ENCODE measurements around the gene TMPRSS6.
"Not testable (repeated sequence)": the region's sequence is repeated elsewhere in the genome, so short reads cannot be mapped to it uniquely, and the experiment has no call there.

The TMPRSS6 gene

DNA sequence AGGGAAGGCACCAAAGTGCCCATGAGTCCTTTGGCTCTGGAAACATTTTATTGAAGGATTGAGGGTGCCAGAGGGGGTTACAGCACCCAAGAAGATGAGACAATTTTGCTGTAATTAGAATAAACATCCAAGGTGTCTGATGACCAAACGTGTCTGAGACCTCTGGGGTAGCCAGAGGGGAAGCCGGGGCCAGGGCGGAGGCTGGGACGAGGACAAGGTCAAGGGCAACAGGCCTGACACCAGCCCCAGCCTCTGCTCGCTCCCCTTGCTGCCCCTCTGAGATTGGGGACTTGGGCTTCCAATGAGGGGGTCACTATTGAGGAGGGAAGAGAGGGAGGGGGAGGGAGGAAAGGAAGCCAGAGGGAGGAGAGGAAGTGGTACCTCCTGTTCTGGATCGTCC is 25.6 kb downstream of the TMPRSS6 start:
- DNase-seq: no peak

DNA sequence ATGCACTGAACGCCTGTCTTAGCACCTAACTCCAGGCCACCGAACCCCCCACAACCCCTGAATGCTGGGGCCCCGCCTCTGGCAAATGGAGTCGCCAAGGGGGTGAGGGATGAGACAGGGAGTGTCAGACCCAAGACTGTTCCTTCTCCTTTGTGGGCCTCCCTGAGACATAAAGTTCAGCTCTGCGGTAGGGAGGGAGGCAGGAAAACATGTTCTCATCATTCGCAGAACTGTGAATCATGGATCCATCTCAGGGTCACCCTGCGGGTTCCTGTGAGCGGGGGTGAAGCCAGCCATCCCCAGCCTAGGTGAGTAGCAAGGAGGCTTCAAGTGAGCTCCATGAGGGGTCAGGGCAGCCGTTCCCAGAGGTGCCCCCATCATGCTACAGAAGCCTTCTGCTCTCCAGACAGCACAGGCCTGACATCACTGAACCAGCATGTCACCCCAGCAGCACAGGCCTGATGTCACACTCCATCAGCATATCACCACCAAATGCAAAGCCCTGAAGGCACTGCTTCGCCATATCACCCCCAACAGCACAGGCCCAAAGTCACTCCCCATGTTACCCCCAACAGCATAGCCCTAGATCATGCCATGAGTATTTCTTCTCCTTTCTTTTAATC is 27.2 kb downstream of the TMPRSS6 start:
- no peak for DNase-seq

GRCh38 chr22:37080838-37081237 is 28.7 kb downstream of the TMPRSS6 start:
- DNase-seq: no peak

GRCh38 chr22:37080438-37080837 is 29.1 kb downstream of the TMPRSS6 start:
- DNase-seq: no peak

DNA sequence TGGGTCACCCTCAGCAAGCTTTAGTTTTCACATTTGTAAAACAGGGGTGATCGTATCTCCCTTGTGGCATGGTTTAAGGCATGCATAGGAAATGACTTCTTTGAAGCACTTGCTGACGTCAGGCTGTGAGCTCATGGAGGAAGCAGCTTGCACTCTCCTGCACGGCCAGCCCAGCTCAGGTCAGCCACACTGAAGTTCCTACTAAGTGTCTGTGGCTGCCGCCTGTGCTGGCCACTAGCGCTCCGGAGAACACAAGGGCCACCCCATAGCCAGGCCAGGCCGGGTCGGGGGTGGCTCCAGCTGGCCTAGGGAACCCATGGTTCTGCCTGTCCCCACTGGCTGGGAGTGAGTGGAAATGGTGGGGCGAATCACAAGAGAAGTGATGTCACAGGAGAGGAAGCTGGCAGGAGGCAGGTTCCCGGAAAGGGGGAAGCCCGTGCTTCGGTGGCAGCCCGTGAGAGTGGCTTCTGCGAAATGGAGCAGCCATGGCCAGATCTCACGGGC is 29.8 kb downstream of the TMPRSS6 start:
- no peak for DNase-seq

- DNase-seq: no peak
Measured at GRCh38 chr22:37079158-37079557, 30.4 kb downstream of the TMPRSS6 start.

GRCh38 chr22:37077802-37078448 is 31.6 kb downstream of the TMPRSS6 start:
- no peak for DNase-seq

GRCh38 chr22:37075822-37076433 is 33.6 kb downstream of the TMPRSS6 start:
- no peak for DNase-seq

- DNase-seq: no peak
Measured at GRCh38 chr22:37075046-37075445, 34.5 kb downstream of the TMPRSS6 start.

- no peak for DNase-seq
Measured at GRCh38 chr22:37074537-37074936, 35.0 kb downstream of the TMPRSS6 start.

DNA sequence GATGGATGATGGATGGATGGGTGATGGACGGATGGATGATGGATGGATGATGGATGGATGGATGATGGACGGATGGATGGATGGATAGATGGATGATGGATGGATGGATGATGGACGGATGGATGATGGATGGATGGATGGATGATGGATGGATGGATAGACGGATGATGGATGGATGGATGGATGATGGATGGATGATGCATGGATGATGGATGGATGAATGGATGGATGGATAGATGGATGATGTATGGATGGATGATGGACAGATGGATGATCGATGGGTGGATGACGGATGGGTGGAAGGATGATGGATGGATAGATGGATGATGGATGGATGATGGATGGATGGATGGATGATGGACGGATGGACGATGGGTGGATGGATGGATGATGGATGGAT is 36.8 kb downstream of the TMPRSS6 start:
- no peak for DNase-seq

DNA sequence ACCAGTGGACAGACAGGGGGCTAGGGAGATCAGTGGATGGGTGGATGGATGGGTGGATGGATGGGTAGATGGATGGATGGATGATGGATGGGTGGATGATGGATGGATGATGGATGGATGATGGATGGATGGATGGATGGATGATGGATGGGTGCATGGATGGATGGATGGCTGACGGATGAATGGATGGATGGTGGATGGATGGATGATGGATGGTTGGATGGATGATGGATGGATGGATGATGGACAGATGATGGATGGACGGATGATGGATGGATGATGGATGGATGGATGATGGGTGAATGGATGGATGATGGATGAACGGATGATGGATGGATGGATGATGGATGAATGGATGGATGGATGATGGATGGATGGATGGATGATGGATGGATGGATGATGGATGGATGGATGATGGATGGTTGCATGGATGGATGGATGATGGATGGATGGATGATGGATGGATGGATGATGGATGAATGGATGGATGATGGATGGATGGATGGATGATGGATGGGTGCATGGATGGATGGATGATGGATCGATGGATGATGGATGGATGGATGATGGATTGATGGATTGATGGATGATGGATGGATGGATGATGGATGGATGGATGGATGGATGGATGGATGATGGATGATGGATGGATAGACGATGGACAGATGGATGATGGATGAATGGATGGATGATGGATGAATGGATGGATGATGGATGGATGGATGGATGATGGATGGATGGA is 37.5 kb downstream of the TMPRSS6 start:
- DNase-seq: not testable (repeated sequence)

DNA sequence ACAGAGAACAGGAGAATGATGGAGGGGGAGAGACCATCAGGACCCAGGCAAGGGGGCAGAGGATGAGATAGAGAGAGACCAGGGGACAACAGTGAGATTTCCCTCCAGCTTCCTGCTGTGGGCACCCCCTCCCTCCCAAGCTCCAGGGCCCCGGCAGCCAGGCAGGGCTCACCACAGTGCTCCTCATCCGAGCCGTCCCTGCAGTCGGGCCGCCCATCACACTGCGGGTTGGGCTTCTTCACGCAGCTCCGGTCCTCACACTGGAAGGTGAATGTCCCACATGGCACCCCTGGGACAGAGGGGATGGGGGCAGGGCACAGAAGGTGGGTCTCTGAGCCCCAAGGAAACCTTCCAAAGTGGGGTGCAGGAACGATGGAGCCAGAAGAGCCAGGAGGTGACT is 38.8 kb downstream of the TMPRSS6 start:
- no peak for DNase-seq

- no peak for DNase-seq
Measured at GRCh38 chr22:37070334-37070733, 39.2 kb downstream of the TMPRSS6 start.

DNA sequence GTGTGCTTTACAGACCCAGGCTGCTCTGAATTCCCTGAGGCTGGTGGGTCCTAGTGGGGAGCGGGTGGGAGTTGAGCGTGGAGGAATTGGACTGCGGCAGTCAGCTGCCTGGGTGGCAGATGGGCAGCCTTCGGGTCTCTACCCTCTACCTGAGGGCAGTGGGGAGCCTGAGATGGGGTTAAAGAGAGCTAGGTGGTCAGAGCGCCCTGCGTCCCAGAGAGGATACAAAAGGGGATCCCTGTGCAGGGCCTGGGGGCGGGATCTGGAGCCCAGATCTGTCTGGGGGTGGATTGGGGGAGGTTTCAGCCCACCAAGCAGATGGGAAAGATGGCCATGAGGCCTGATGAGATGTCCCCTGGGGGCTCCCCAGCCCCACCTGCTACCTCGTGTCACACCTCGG is 39.8 kb downstream of the TMPRSS6 start:
- no peak for DNase-seq

DNA sequence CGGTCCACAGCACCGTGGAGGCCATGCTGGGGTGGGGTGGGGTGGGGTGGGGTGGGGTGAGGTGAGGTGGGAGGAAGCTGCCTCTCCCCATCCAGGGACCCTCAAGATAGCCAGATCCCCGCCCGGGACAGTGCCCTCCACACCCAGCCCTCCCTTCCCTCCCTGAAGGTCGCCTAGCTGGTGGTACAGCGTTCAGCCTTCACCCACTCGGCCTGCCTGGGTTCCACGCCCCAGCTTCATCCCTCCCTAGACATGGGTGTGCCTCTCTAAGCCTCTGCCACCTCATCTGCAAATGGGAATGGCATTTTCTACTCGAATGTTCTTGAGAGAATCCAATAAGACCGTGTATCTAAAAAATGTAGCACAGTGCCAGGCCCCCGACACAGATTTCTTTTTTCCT is 40.2 kb downstream of the TMPRSS6 start:
- DNase-seq: no peak

GRCh38 chr22:37068859-37069258 is 40.7 kb downstream of the TMPRSS6 start:
- DNase-seq: no peak

DNA sequence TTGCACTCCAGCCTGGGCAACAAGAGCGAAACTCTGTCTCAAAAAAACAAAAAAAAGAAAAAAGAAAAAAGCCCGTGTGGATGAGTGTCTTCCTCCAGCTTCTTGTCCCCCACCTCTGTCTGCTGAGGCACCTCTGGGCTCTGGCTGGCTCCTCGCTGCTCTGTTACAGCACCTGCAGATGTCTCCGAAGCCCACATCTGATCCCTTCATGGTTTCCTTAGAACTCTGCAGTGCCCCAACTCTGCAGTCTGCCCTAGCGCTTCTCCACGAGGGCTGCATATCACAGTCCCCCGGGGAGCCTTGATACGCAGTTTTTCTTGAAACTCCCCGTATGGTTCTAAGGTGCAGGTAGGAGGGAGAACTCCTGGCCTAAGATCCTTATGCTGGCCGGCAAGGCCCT is 42.1 kb downstream of the TMPRSS6 start:
- no peak for DNase-seq

GRCh38 chr22:37065961-37066360 is 43.6 kb downstream of the TMPRSS6 start:
- no peak for DNase-seq

DNA sequence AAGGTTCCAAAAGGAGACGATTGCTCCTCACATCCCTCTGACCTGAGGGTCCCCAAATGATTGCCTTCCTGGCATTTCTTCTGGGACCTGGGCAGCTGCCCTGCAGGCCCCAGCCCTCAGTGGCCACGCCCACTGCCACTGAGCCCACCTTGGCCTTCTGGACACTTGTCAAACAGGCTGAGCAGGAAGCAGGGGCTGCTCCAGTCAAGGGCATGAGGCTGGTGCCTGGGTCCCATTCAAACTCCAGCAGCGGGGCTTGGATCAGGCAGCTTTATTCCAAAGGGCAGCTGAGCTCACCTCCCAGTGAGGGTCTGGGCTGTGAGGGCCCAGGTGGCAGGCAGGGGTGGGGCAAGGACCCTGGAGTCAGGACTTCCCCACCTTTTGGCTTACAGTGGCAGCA is 44.3 kb downstream of the TMPRSS6 start:
- no peak for DNase-seq

GRCh38 chr22:37064553-37064952 is 45.0 kb downstream of the TMPRSS6 start:
- DNase-seq: no peak

DNA sequence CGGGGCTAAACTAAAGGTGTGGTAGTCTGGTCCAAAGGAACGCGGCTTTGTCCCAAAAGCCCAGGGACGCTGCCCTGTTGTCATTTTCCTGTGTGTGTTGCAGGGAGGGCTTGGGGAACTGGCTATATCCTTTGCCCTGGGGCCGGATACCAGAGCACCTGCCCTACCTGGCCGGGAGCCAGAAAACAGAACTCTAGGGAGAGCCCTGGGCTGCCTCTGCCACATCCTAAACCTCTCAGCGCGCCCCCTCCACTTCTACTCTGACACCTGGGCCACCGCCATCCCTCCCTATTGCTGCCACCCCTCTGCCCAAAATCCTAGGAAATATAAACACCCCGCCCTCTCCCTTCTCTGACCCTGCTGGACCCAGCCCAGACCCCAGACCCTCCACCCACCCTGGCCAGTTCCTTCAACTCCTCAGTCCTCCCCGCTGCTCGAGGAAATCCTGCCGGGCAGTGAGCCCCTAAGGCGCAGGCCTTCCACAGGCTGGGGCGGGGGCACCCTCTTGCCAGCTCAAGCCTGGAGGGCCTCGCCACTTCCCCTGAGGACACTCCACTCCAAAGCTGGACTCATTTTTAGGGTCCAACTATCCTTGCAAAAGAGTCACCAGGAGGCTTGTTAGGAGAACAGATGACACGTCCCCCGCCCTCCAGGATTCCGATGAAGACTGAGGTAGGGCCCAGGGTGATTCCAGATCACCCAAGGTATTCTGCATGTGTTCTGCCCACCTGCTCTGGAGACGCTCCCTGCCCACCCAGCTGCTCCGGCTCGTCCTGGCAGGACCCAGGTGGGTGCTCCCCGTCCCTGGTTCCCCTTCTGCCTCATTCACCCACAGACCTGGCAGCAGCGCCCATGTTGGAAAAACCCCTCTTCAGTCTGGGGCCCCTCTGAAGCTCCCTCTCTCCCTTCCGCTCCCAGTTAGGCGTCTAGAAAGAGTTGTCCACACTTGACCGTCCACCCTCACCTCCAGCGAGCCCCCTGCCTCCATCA is 45.8 kb downstream of the TMPRSS6 start:
- DNase-seq: no peak

Data from NCI-H774 (cell line).